ENCODE data around the gene ELK4.

GRCh38 chr1:205658943-205659581, 27.3 kb upstream of the ELK4 start:
- peak; percentile 96 for TF ChIP-seq CTCF (IDR thresholded peaks at IDR 0.05)
- TF ChIP-seq ZFX (IDR thresholded peaks at IDR 0.05; ENCODE audit: borderline replicate concordance), result no peak

All from 22Rv1 (cell line).